Testis (tissue), 2 donors: ENCODE measurements around the gene VCX.

Experiments used
- CTCF ChIP-seq, 3 experiments: fragments of 450-650 bp in 2 of 3; fragments of 200-600 bp in 1 of 3; sonication (generic) in 1 of 3; IDR thresholded peaks; one replicate each; pipeline ENCODE4 v1.5.1; 2016 to 2019; ENCODE audit warnings: antibody characterized with exemption in 3 of 3, mild to moderate bottlenecking in 2 of 3, moderate library complexity in 1 of 3
- POLR2A ChIP-seq: fragments of 450-650 bp; IDR thresholded peaks from one replicate; pipeline ENCODE4 v1.6.1; 2017; ENCODE audit warnings: antibody characterized with exemption, mild to moderate bottlenecking, moderate library complexity

- TF ChIP-seq CTCF (IDR thresholded peaks at IDR 0.05): no peak
- no peak for TF ChIP-seq POLR2A
These were observed 49.0 kb downstream of the VCX start for GRCh38 chrX:7891928-7892327.
